ENCODE measurements around the gene BCAS2. TPM values are rescaled to one million over a fixed set of nuclear protein-coding genes. Genes with fewer than 3 reads are reported as not detected.

The BCAS2 gene
- total RNA-seq, 1 donor from 2014 or later, result 39.5 TPM

DNA sequence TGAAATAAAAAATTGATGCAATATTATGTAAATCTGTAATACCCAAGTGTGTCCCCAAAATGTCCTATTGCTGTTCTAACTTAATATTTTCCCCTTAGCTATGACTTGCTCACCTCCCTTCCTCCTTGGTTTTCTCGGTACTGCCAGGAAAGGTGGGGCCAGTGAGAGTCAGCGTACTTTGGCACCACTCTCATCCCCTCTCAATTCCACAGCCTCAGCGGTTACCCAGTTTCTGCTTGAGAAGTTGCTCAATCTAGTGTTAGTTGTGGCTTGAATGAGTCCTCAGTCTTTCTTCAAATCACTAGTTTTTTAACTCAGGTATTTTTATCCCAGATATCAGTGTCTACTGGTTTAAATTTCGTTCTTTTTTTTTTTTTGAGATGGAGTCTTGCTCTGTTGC, 32.3 kb downstream of the BCAS2 start:
- Mint-ChIP-seq H3K36me3 (no peaks in the 10 kb centered on the region), H3K27ac (no peak overlapping the region), H3K4me1 (peaks cover 3% of the 10 kb centered on the region), H3K4me3 (no peak overlapping the region), H3K9me3 (peaks cover 4% of the 10 kb centered on the region), H3K27me3 (ENCODE audit: low read depth) (no peaks in the 10 kb centered on the region)
- DNase-seq (ENCODE audit: low spot score in 2 of 2, unreplicated experiment in 2 of 2), result no peak
- TF ChIP-seq, protein P1, sequence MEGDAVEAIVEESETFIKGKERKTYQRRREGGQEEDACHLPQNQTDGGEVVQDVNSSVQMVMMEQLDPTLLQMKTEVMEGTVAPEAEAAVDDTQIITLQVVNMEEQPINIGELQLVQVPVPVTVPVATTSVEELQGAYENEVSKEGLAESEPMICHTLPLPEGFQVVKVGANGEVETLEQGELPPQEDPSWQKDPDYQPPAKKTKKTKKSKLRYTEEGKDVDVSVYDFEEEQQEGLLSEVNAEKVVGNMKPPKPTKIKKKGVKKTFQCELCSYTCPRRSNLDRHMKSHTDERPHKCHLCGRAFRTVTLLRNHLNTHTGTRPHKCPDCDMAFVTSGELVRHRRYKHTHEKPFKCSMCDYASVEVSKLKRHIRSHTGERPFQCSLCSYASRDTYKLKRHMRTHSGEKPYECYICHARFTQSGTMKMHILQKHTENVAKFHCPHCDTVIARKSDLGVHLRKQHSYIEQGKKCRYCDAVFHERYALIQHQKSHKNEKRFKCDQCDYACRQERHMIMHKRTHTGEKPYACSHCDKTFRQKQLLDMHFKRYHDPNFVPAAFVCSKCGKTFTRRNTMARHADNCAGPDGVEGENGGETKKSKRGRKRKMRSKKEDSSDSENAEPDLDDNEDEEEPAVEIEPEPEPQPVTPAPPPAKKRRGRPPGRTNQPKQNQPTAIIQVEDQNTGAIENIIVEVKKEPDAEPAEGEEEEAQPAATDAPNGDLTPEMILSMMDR (IDR thresholded peaks at IDR 0.05; ENCODE audit: unreplicated experiment), result no peak

DNA sequence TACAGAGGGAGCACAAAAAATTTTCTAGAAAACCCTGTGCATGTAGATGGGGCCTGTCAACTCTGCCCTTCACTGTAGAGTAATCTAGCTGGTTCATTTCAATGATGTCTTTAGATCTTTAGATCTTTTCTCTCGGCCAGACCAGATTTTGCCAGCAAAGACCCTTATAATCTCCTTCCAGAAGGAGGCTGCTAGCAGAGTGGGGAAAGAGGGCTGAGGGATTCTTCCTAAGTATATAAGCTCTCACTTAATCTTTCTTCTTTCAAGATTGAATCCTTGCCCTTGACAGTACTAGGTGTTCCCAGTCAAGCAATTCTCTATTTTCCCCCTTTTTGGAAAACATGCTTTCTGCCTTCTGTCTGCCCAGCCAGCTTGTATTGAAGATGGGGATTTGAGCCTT, 34.3 kb downstream of the BCAS2 start:
- TF ChIP-seq, protein P1 (IDR thresholded peaks at IDR 0.05; ENCODE audit: unreplicated experiment), result no peak
- no peak for DNase-seq (ENCODE audit: low spot score in 2 of 2, unreplicated experiment in 2 of 2)
- Mint-ChIP-seq H3K4me1 (peaks cover 3% of the 10 kb centered on the region), H3K27me3 (ENCODE audit: low read depth) (no peaks in the 10 kb centered on the region), H3K36me3 (no peaks in the 10 kb centered on the region), H3K27ac (no peak overlapping the region), H3K9me3 (peaks cover 4% of the 10 kb centered on the region), H3K4me3 (no peak overlapping the region)

DNA sequence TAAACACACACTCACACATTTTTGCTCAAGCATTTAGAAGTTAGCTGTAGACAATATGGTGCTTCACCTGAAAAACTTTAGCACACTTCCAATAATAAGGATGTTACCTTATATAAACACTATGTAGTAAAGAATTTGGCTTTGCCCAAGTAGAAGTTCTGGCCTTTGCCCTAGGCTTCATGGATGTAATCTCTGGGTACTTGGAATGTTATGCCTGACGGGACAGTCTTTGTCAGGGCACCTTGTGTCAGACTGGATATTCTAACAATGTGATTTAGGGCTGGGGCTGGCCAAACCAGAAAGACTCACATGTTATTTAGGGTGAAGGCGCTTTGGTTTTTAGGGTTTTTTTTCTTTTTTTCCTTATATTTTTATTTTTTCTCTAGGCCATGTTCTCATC, 35.6 kb downstream of the BCAS2 start:
- Mint-ChIP-seq H3K36me3 (no peaks in the 10 kb centered on the region), H3K27ac (no peak overlapping the region), H3K9me3 (peaks cover 4% of the 10 kb centered on the region), H3K4me3 (no peak overlapping the region), H3K27me3 (ENCODE audit: low read depth) (no peaks in the 10 kb centered on the region), H3K4me1 (peaks cover 9% of the 10 kb centered on the region)
- DNase-seq (ENCODE audit: low spot score in 2 of 2, unreplicated experiment in 2 of 2), result no peak
- TF ChIP-seq, protein P1 (IDR thresholded peaks at IDR 0.05; ENCODE audit: unreplicated experiment), result no peak

DNA sequence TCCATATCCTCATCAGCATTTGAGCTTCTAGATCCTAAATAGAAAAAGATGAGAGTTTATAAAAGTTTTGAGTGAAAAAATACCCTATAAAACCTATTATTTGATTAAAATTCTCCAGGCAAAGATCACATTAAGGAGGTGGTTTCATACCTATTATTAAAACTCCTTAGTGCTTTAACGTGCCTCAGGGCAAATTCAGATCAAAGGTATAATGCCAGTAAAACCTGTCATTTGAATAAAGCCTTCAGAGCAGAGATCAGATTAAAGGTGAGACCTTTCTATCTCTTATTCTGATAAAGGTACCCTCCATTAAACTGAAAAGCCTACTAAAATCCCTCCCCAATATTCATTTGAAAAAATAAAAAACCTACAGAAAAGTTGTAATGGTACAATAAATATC, 36.1 kb downstream of the BCAS2 start:
- DNase-seq (ENCODE audit: low spot score in 2 of 2, unreplicated experiment in 2 of 2), result no peak
- no peaks in the 10 kb centered on the region for H3K36me3 Mint-ChIP-seq
- TF ChIP-seq, protein P1 (IDR thresholded peaks at IDR 0.05; ENCODE audit: unreplicated experiment), result no peak
- no peaks in the 10 kb centered on the region for H3K27me3 Mint-ChIP-seq (ENCODE audit: low read depth)
- H3K4me1 Mint-ChIP-seq, result peaks cover 14% of the 10 kb centered on the region
- peaks cover 4% of the 10 kb centered on the region for H3K9me3 Mint-ChIP-seq
- H3K4me3 Mint-ChIP-seq, result no peak overlapping the region
- H3K27ac Mint-ChIP-seq, result no peak overlapping the region

DNA sequence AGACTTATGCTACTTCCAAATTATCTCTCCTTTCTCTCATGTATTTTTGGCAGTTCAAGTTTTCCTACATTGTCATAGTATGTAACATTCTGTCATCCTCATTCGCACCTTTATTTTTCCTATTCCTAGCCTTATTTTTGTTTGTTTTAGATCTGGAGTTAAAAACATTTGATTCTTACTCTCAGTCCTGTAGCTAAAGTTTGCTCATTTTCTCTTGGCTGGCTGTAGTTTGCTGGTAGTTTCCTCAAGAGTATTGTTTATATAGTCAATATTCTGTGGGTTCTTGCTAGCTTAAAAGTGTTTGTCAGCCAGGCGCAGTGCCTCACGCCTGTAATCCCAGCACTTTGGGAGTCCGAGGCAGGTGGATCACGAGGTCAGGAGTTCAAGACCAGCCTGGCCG, 40.6 kb downstream of the BCAS2 start:
- Mint-ChIP-seq H3K4me1 (peaks cover 16% of the 10 kb centered on the region), H3K9me3 (no peaks in the 10 kb centered on the region), H3K36me3 (no peaks in the 10 kb centered on the region), H3K4me3 (peak overlapping the region; percentile 17), H3K27ac (peak overlapping the region; percentile 83), H3K27me3 (ENCODE audit: low read depth) (no peaks in the 10 kb centered on the region)
- TF ChIP-seq, protein P1 (IDR thresholded peaks at IDR 0.05; ENCODE audit: unreplicated experiment), result no peak
- no peak for DNase-seq (ENCODE audit: low spot score in 2 of 2, unreplicated experiment in 2 of 2)

DNA sequence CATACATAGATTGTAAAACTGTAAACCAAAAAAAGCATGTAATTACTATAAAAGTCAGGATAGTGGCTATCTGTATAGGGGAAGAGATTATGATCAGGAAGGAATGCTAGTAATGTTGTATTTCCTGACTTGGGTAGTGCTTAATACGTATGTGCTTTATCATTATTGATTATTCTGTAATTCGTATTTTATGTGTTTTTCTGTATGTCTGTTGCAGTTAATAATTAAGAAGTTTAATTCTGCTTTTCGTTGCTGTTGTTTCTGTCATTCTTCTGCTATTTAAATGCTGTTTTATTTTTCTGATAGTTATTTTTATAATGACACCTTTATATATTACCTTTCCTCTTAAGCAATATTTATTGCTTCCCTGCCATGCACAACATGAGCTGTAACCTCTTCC, 41.1 kb downstream of the BCAS2 start:
- H3K4me1 Mint-ChIP-seq, result peaks cover 15% of the 10 kb centered on the region
- peak overlapping the region; percentile 83 for H3K27ac Mint-ChIP-seq
- peak overlapping the region; percentile 17 for H3K4me3 Mint-ChIP-seq
- TF ChIP-seq, protein P1 (IDR thresholded peaks at IDR 0.05; ENCODE audit: unreplicated experiment), result no peak
- DNase-seq (ENCODE audit: low spot score in 2 of 2, unreplicated experiment in 2 of 2), result no peak
- no peaks in the 10 kb centered on the region for H3K27me3 Mint-ChIP-seq (ENCODE audit: low read depth)
- H3K9me3 Mint-ChIP-seq, result no peaks in the 10 kb centered on the region
- H3K36me3 Mint-ChIP-seq, result no peaks in the 10 kb centered on the region

Data from mesothelial cell of epicardium (in vitro differentiated cells).